Body of pancreas (tissue), 4 donors: ENCODE data around the gene GPR3.

Experiments
- POLR2A ChIP-seq, 3 donors: fragments of 450-650 bp; IDR thresholded peaks; one replicate each; pipeline ENCODE4 v1.6.1; 2016; ENCODE audit warnings: antibody characterized with exemption in 3 of 3, mild to moderate bottlenecking in 2 of 3
- TF ChIP-seq, protein P1 (sequence below), 7 experiments: fragments of 450-650 bp in 4 of 7; fragments of 200-600 bp in 3 of 7; sonication (generic) in 3 of 7; IDR thresholded peaks; one replicate each; pipeline ENCODE4 v1.5.1; 2016 to 2019; ENCODE audit warnings: antibody characterized with exemption in 7 of 7

DNA sequence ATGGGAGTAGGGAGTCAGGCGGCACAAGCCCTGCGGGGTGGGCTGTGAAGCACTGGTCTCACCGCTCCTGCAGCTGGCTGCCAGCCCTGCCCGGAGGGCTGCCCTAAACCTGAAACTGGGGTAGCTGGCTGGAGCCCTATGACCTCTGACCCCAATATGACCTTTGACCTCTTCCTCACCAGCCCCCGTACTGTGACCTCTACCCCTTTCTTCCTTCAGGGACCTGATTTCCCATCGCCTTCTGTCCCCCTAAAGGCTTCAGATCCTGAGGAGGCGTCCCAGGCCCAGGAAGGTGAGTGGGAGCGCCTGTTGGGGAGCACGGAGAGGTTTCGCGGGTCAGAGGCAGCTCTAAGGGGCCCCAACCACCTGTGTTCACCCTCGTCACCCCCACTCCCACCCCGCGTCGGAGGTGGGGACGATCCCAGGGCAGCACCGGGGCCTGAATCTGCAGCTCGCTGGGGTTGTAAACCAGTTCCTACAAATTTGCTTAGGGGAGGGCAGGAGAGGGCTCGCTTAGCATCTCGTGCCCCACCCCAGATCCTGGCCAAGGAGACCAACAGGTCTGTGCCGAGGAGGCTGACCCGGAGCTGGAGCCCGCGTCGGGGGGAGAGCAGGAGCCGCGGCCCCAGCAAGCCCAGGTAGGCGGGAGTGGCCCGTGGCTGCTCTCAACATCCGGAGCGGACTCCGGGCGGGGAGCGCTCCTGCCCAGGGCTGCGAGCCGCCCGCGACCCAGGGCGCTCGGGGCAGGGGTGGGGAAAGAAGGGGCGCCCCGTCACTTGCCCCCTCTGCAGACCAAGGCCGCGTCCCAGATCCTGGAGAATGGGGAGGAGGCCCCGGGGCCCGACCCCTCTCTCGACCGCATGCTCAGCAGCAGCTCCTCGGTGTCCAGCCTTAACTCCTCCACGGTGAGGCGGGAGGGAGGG, 43.3 kb upstream of the GPR3 start:
- TF ChIP-seq, protein P1, sequence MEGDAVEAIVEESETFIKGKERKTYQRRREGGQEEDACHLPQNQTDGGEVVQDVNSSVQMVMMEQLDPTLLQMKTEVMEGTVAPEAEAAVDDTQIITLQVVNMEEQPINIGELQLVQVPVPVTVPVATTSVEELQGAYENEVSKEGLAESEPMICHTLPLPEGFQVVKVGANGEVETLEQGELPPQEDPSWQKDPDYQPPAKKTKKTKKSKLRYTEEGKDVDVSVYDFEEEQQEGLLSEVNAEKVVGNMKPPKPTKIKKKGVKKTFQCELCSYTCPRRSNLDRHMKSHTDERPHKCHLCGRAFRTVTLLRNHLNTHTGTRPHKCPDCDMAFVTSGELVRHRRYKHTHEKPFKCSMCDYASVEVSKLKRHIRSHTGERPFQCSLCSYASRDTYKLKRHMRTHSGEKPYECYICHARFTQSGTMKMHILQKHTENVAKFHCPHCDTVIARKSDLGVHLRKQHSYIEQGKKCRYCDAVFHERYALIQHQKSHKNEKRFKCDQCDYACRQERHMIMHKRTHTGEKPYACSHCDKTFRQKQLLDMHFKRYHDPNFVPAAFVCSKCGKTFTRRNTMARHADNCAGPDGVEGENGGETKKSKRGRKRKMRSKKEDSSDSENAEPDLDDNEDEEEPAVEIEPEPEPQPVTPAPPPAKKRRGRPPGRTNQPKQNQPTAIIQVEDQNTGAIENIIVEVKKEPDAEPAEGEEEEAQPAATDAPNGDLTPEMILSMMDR (IDR thresholded peaks at IDR 0.05): no peak
- TF ChIP-seq POLR2A (IDR thresholded peaks at IDR 0.05): peak in 1 of 3 donors; percentile 6
